Endothelial cell of umbilical vein (primary cell): ENCODE results near the gene RALGAPA1.
"Not testable (repeated sequence)": the region's sequence is repeated elsewhere in the genome, so short reads cannot be mapped to it uniquely, and the experiment has no call there.

Source experiments
- CTCF ChIP-seq, 2 donors: IDR thresholded peaks; 1 replicate in 1 of 2; 2 replicates in 1 of 2; pipeline ENCODE4 v1.5.1; 2011; ENCODE audit warnings: low read length in 2 of 2, mild to moderate bottlenecking in 2 of 2, moderate library complexity in 2 of 2, control low read depth in 1 of 2, inconsistent platforms in 1 of 2, low read depth in 1 of 2; ENCODE audit not compliant: insufficient read depth in 1 of 2; ENCODE audit errors: extremely low read depth in 1 of 2
- EZH2 ChIP-seq: IDR thresholded peaks from 2 replicates; pipeline ENCODE4 v1.6.1; 2012; ENCODE audit warnings: borderline replicate concordance, low read depth, mild to moderate bottlenecking, moderate library complexity, low read length, inconsistent platforms; ENCODE audit not compliant: severe bottlenecking
- FOS ChIP-seq: IDR thresholded peaks from 2 replicates; pipeline ENCODE4 v1.6.1; 2011; ENCODE audit warnings: mild to moderate bottlenecking, low read length, moderate library complexity, borderline replicate concordance; ENCODE audit not compliant: insufficient read depth
- GATA2 ChIP-seq: IDR thresholded peaks from 2 replicates; pipeline ENCODE4 v1.7.0; 2011; ENCODE audit warnings: low read depth, mild to moderate bottlenecking, moderate library complexity, mixed read lengths, low read length; ENCODE audit not compliant: insufficient read length, insufficient read depth
- MAX ChIP-seq: IDR thresholded peaks from 2 replicates; pipeline ENCODE4 v1.6.1; 2011; ENCODE audit not compliant: insufficient read depth, insufficient read length
- POLR2A ChIP-seq: IDR thresholded peaks from 2 replicates; pipeline ENCODE4 v1.6.1; 2012; ENCODE audit warnings: low read depth, mild to moderate bottlenecking, control low read depth, low read length
- POLR2AphosphoS5 ChIP-seq: IDR thresholded peaks from 2 replicates; pipeline ENCODE4 v1.6.1; 2012; ENCODE audit warnings: low read depth, mild to moderate bottlenecking, control low read depth, low read length, moderate library complexity; ENCODE audit not compliant: insufficient read depth

- TF ChIP-seq POLR2AphosphoS5; CTCF (IDR thresholded peaks at IDR 0.05; ENCODE audit: extremely low read depth in 1 of 2, insufficient read depth in 1 of 2, low read depth in 1 of 2, low read length in 2 of 2); FOS; POLR2A; MAX; EZH2; GATA2: not testable (repeated sequence)
These were observed 73.9 kb downstream of the RALGAPA1 start for GRCh38 chr14:35735163-35735562.
